AG04450 (cell line): ENCODE measurements around the gene ARHGAP20. TPM values are rescaled to one million over a fixed set of nuclear protein-coding genes. Genes with fewer than 3 reads are reported as not detected.
A peak's percentile ranks its signal among the peaks of the same experiment; 100 is the strongest.

Source experiments
- CTCF ChIA-PET: fragments of 300-600, 350-600 bp; formaldehyde crosslinking; extraction: SDS; loops from one replicate; lab custom pipeline; 2022; ENCODE audit warnings: antibody characterized with exemption, inconsistent platforms; lab: Charles Lee
- POLR2A ChIA-PET: fragments of 350-600 bp; formaldehyde crosslinking; extraction: SDS; loops from one replicate; lab custom pipeline; 2021; ENCODE audit warnings: antibody characterized with exemption, inconsistent platforms; lab: Yijun Ruan, JAX
- DNase-seq: peaks from one replicate; pipeline ENCODE4 v3.0.0-alpha.2; 2011; ENCODE audit warnings: low read depth, low spot score
- H3K27ac ChIP-seq: one replicate; pipeline ENCODE4 v1.5.1; 2012; ENCODE audit warnings: low read depth, low read length, control low read depth
- H3K27me3 ChIP-seq: one replicate; pipeline ENCODE4 v1.6.0; 2012; ENCODE audit warnings: low read length; ENCODE audit not compliant: control insufficient read depth, insufficient read depth
- H3K4me3 ChIP-seq: 2 replicates; pipeline ENCODE4 v1.5.1; 2011; ENCODE audit warnings: mild to moderate bottlenecking, low read depth, low read length, control low read depth
- H3K9me3 ChIP-seq: 2 replicates; pipeline ENCODE4 v1.5.1; 2012; ENCODE audit warnings: low read length; ENCODE audit not compliant: control insufficient read depth, insufficient read depth
- CTCF ChIP-seq: IDR thresholded peaks from 2 replicates; pipeline ENCODE4 v1.5.1; 2011; ENCODE audit warnings: low read depth, low read length, control low read depth, inconsistent platforms
- polyA plus RNA-seq: library from polyadenylated mRNA; depleted of rRNA; stranded (reverse); fragments of >200 nt; gene quantifications from 2 replicates; pipeline ENCODE4 v1.2.3, GENCODE V29; 2011

ARHGAP20 gene
- polyA plus RNA-seq, 1 experiment, result 4.0 TPM

DNA sequence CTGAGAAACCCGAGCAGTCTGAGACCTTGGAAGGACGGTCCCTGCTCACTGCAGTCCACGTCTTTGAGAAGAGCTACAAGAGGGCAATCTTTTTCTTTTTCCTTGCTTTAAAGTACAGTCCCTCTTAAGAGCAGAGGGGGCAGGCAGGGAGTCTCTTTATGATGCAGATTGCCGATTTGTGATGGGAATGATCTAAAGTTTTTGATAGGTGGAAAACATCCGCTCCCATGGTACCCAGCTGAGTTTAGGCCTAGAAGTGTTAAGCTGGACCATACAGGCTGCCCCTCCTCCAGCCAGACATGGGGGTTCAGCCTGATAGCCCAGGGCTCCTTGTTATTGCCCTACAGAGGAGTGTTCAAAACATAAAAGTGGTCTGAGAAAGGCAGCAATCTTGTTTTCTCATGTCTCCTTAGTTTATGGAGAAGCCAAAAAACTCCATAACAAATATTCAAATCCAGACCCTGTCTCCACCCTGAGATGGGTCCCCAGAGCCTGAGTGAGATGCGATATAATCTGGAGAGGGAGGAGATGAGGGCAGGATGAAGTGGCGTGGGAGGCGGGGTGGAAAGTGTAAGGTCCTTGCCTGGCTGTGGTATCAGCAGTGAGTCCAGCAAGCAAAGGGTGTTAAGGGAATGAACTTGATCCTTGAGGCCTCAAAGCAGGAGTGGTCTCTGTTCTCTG, 147.4 kb downstream of the ARHGAP20 start:
- no peak for TF ChIP-seq CTCF
- POLR2A ChIA-PET, result no interaction called here

DNA sequence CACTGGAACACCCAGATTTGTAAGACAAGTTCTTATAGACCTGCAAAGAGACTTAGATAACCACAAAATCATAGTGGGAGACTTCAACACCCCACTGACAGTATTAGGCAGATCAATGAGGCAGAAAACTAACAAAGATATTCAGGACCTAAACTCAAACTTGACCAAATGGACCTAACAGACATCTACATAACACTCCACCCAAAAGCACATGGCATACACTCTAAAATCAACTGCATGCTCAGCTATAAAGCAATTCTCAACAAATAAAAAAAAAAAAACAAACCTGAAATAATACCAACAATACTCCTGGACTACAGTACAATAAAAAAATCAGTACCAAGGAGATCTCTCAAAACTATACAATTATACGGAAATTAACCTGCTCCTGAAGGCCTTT, 167.5 kb downstream of the ARHGAP20 start:
- Histone ChIP-seq H3K27ac (no peak overlapping the region), H3K4me3 (no peak overlapping the region), H3K9me3 (no peaks in the 10 kb centered on the region; the same call in 1 of the 2 replicates), H3K27me3 (peaks cover 7% of the 10 kb centered on the region)
- no peak for DNase-seq
- ChIA-PET POLR2A (no interaction called here), CTCF (no interaction called here)
- no peak for TF ChIP-seq CTCF

More for the DNA sequence above, 147.4 kb downstream of the ARHGAP20 start:
- Histone ChIP-seq H3K27ac (no peak overlapping the region), H3K27me3 (peaks cover 8% of the 10 kb centered on the region), H3K9me3 (no peaks in the 10 kb centered on the region), H3K4me3 (no peak overlapping the region)
- CTCF ChIA-PET, result no interaction called here
- no peak for DNase-seq

GRCh38 chr11:110538154-110538553, 174.1 kb downstream of the ARHGAP20 start:
- Histone ChIP-seq H3K4me3 (no peak overlapping the region), H3K9me3 (no peaks in the 10 kb centered on the region; the same call in 1 of the 2 replicates), H3K27ac (no peak overlapping the region), H3K27me3 (peaks cover 12% of the 10 kb centered on the region)
- no peak for TF ChIP-seq CTCF
- DNase-seq, result no peak
- ChIA-PET POLR2A (no interaction called here), CTCF (no interaction called here)

DNA sequence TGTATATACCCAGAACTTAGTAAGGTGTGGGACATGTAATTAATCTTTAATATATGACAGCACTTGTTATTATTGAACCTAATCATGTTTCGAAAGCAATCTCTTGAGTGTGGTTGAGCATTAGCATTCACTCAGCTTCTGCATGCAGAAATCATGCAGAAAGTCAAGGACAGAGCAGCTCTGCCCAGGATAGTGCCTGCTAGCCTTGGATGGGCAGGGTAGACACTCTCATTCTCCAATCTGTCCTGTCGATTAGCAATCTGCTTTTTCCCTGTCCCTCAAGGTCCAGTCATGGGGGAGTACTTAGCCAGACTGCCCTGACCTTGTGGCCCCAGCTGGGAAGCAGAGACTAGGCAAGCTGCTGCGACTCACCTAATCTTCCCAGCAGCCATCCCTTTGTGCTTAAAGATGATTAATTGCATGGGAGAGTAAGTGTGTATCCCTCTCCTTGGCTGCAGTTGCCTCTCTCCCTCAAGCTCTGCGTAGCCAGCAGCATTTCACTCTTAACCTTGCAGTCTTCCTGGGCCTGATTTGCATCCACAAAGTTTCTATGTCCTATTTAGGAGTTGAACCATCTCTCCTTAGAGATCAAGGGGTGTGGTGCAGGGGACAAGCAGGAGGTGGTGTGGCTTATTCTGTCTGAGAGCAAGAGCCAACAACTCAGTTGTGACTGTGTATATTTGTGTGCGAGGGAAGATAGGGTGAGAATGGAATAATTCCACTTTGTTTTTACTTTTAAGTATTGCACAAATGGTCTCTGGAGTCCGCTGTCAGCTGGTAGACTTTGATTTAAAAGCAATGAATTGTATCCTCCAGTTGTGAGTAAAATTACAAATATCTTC, 181.1 kb downstream of the ARHGAP20 start:
- DNase-seq, result no peak
- no peak for TF ChIP-seq CTCF
- no peaks in the 10 kb centered on the region for H3K9me3 ChIP-seq
- no peak overlapping the region for H3K27ac ChIP-seq
- H3K4me3 ChIP-seq, result no peak overlapping the region
- CTCF ChIA-PET, result interaction anchor here (0.5 kb wide), 1 partner anchor 285 kb away, joined by 5 read pairs; no protein-coding TSS in a partner anchor
- H3K27me3 ChIP-seq, result no peaks in the 10 kb centered on the region
- POLR2A ChIA-PET, result no interaction called here

- H3K9me3 ChIP-seq, result no peaks in the 10 kb centered on the region
- no peak for DNase-seq
- H3K4me3 ChIP-seq, result no peak overlapping the region
- POLR2A ChIA-PET, result no interaction called here
- no peaks in the 10 kb centered on the region for H3K27me3 ChIP-seq
- CTCF ChIA-PET, result no interaction called here
- H3K27ac ChIP-seq, result no peak overlapping the region
- peak; percentile 42 for TF ChIP-seq CTCF
Observed at GRCh38 chr11:110529043-110529442, 183.2 kb downstream of the ARHGAP20 start.
